WTC11 (cell line): ENCODE measurements around the gene AKT2. TPM values are rescaled to one million over a fixed set of nuclear protein-coding genes. Genes with fewer than 3 reads are reported as not detected.

Source experiments
- ATAC-seq: fragments of 200-7000 bp; cut with Tn5 transposase; 2 replicates; pipeline ENCODE4 v1.10.0; 2021; ENCODE audit warnings: mild to moderate bottlenecking, moderate library complexity
- CTCF ChIA-PET: fragments of 300-600 bp; sonication (Branson Sonifier 250); formaldehyde crosslinking; loops from one replicate; lab custom pipeline; 2021; ENCODE audit warnings: antibody characterized with exemption; lab: Charles Lee
- POLR2A ChIA-PET: fragments of 350-600 bp; sonication (Branson Sonifier 250); formaldehyde crosslinking; loops from one replicate; lab custom pipeline; 2021; ENCODE audit warnings: antibody characterized with exemption; lab: Charles Lee
- DNase-seq: peaks from one replicate; pipeline ENCODE4 v3.0.0; 2021; ENCODE audit warnings: low spot score
- H3K27ac Mint-ChIP-seq: 2 replicates; pipeline ENCODE4 v1.8.0; 2021; ENCODE audit warnings: mixed read lengths
- H3K27me3 Mint-ChIP-seq: 2 replicates; pipeline ENCODE4 v1.8.0; 2021; ENCODE audit warnings: low read depth, mild to moderate bottlenecking, moderate library complexity, mixed read lengths
- H3K36me3 Mint-ChIP-seq: 2 replicates; pipeline ENCODE4 v1.8.0; 2021; ENCODE audit warnings: mixed read lengths
- H3K4me1 Mint-ChIP-seq: 2 replicates; pipeline ENCODE4 v1.8.0; 2022; ENCODE audit warnings: mixed read lengths
- H3K4me3 Mint-ChIP-seq: 2 replicates; pipeline ENCODE4 v1.8.0; 2021; ENCODE audit warnings: mild to moderate bottlenecking, moderate library complexity, mixed read lengths
- H3K9me3 Mint-ChIP-seq: 2 replicates; pipeline ENCODE4 v1.8.0; 2021; ENCODE audit warnings: mixed read lengths
- ATF1 ChIP-seq: sonication (generic); formaldehyde crosslinking; IDR thresholded peaks from 2 replicates; pipeline ENCODE4 v1.8.1; 2023; ENCODE audit warnings: mild to moderate bottlenecking, moderate library complexity, missing genetic modification reagents
- ATF6 ChIP-seq: sonication (generic); formaldehyde crosslinking; IDR thresholded peaks from 2 replicates; pipeline ENCODE4 v1.8.1; 2023; ENCODE audit warnings: mild to moderate bottlenecking, missing genetic modification reagents
- CBFB ChIP-seq: sonication (generic); formaldehyde crosslinking; IDR thresholded peaks from 2 replicates; pipeline ENCODE4 v1.8.1; 2022; ENCODE audit warnings: mild to moderate bottlenecking, low read depth, missing genetic modification reagents
- CTCF ChIP-seq: fragments of 200-600 bp; IDR thresholded peaks from 2 replicates; pipeline ENCODE4 v1.8.0; 2022; ENCODE audit warnings: antibody characterized with exemption
- E2F4 ChIP-seq: sonication (generic); formaldehyde crosslinking; IDR thresholded peaks from 2 replicates; pipeline ENCODE4 v1.8.1; 2022; ENCODE audit warnings: low read depth, mild to moderate bottlenecking, moderate library complexity, missing genetic modification reagents, borderline replicate concordance
- EMX1 ChIP-seq: fragments of 250-450 bp; sonication (Bioruptor Pico); IDR thresholded peaks from 2 replicates; pipeline ENCODE4 v1.8.0; 2021; ENCODE audit warnings: mild to moderate bottlenecking
- ESRRA ChIP-seq: sonication (generic); formaldehyde crosslinking; IDR thresholded peaks from 2 replicates; pipeline ENCODE4 v1.8.1; 2022; ENCODE audit warnings: mild to moderate bottlenecking, missing genetic modification reagents, borderline replicate concordance
- GRHL2 ChIP-seq: fragments of 250-450 bp; sonication (Bioruptor Pico); IDR thresholded peaks from 2 replicates; pipeline ENCODE4 v1.8.0; 2022; ENCODE audit warnings: mild to moderate bottlenecking, moderate library complexity; ENCODE audit not compliant: insufficient replicate concordance, severe bottlenecking
- GTF2I ChIP-seq: fragments of 250-450 bp; sonication (Bioruptor Pico); conservative IDR thresholded peaks from 2 replicates; pipeline ENCODE4 v1.4.0; 2021; ENCODE audit warnings: mild to moderate bottlenecking
- HMGA2 ChIP-seq: fragments of 250-450 bp; sonication (Bioruptor Pico); IDR thresholded peaks from 2 replicates; pipeline ENCODE4 v1.4.0; 2021; ENCODE audit warnings: mild to moderate bottlenecking, moderate library complexity
- IRF2 ChIP-seq: sonication (generic); formaldehyde crosslinking; IDR thresholded peaks from 2 replicates; pipeline ENCODE4 v1.8.0; 2022; ENCODE audit warnings: low read depth, missing genetic modification reagents, borderline replicate concordance
- MLX ChIP-seq: sonication (generic); formaldehyde crosslinking; IDR thresholded peaks from 2 replicates; pipeline ENCODE4 v1.8.1; 2023; ENCODE audit warnings: mild to moderate bottlenecking, missing genetic modification reagents, moderate library complexity
- NR1H2 ChIP-seq: sonication (generic); formaldehyde crosslinking; IDR thresholded peaks from 2 replicates; pipeline ENCODE4 v1.9.0; 2021; ENCODE audit warnings: mild to moderate bottlenecking, moderate library complexity, missing genetic modification reagents
- NR2C2 ChIP-seq: sonication (generic); formaldehyde crosslinking; IDR thresholded peaks from 2 replicates; pipeline ENCODE4 v1.8.0; 2022; ENCODE audit warnings: mild to moderate bottlenecking, missing genetic modification reagents
- OVOL2 ChIP-seq: fragments of 250-450 bp; sonication (Bioruptor Pico); IDR thresholded peaks from 2 replicates; pipeline ENCODE4 v1.9.0; 2021; ENCODE audit warnings: mild to moderate bottlenecking, borderline replicate concordance
- USF1 ChIP-seq: sonication (generic); formaldehyde crosslinking; IDR thresholded peaks from 2 replicates; pipeline ENCODE4 v1.8.0; 2022; ENCODE audit warnings: mild to moderate bottlenecking, missing genetic modification reagents
- ZNF423 ChIP-seq: fragments of 250-450 bp; sonication (Bioruptor Pico); IDR thresholded peaks from 2 replicates; pipeline ENCODE4 v2.1.2; 2022; ENCODE audit warnings: mild to moderate bottlenecking, moderate library complexity
- ZNF512 ChIP-seq: sonication (generic); formaldehyde crosslinking; IDR thresholded peaks from 2 replicates; pipeline ENCODE4 v1.8.1; 2022; ENCODE audit warnings: missing genetic modification reagents, borderline replicate concordance
- total RNA-seq: library from RNA; stranded (reverse); gene quantifications from 3 replicates; pipeline ENCODE4 v1.2.3, GENCODE V29; 2021

AKT2 gene
- total RNA-seq, 1 experiment from 2014 or later, result 156 TPM

GRCh38 chr19:40269216-40269940 is 15.8 kb downstream of the AKT2 start (continued):
- no peak for TF ChIP-seq ATF6 (CRISPR knock-in tag)
- no peak for TF ChIP-seq MLX

GRCh38 chr19:40267601-40267997 is 17.5 kb downstream of the AKT2 start:
- CTCF ChIA-PET, result interaction anchor here (1.0 to 2.8 kb wide), 5 partner anchors 8 to 128 kb away, joined by 4 to 23 read pairs (median 5); partner anchors contain the start of gene TTC9B
- no peak for TF ChIP-seq EMX1
- TF ChIP-seq ZNF512 (CRISPR knock-in tag), result no peak
- no peak for TF ChIP-seq ZNF423
- TF ChIP-seq USF1, result no peak
- no peak for TF ChIP-seq OVOL2 (CRISPR knock-in tag)
- TF ChIP-seq GRHL2 (CRISPR knock-in tag), result no peak
- TF ChIP-seq E2F4, result no peak
- no peak for TF ChIP-seq NR2C2 (CRISPR knock-in tag)
- TF ChIP-seq ESRRA (CRISPR knock-in tag), result no peak
- TF ChIP-seq ATF1 (CRISPR knock-in tag), result no peak
- TF ChIP-seq IRF2 (CRISPR knock-in tag), result no peak
- peaks cover 10% of the 10 kb centered on the region; the same call in 1 of the 2 replicates for H3K36me3 Mint-ChIP-seq
- peak overlapping the region; percentile 94 for H3K27ac Mint-ChIP-seq
- DNase-seq, result no peak
- ATAC-seq, result no peak
- no peaks in the 10 kb centered on the region for H3K27me3 Mint-ChIP-seq
- no peak overlapping the region for H3K4me3 Mint-ChIP-seq
- POLR2A ChIA-PET, result interaction anchor here (0.6 kb wide), 1 partner anchor 9 kb away, joined by 3 read pairs; no protein-coding TSS in a partner anchor
- no peaks in the 10 kb centered on the region for H3K9me3 Mint-ChIP-seq
- H3K4me1 Mint-ChIP-seq, result peaks cover 22% of the 10 kb centered on the region

GRCh38 chr19:40266912-40267600 is 18.1 kb downstream of the AKT2 start:
- ATAC-seq (peak; percentile 45), DNase-seq (no peak)
- ChIA-PET CTCF (interaction anchor here (0.6 to 2.8 kb wide), 6 partner anchors 9 to 127 kb away, joined by 3 to 23 read pairs (median 4); partner anchors contain the start of gene TTC9B), POLR2A (interaction anchor here (0.5 to 0.6 kb wide), 3 partner anchors 9 to 146 kb away, joined by 3 to 6 read pairs (median 3); partner anchors contain the start of gene PRX)
- Mint-ChIP-seq H3K9me3 (no peaks in the 10 kb centered on the region), H3K36me3 (peaks cover 12% of the 10 kb centered on the region; the same call in 1 of the 2 replicates), H3K4me3 (no peak overlapping the region), H3K27me3 (no peaks in the 10 kb centered on the region), H3K27ac (peak overlapping the region; percentile 94), H3K4me1 (peaks cover 20% of the 10 kb centered on the region)
- TF ChIP-seq NR1H2 (CRISPR knock-in tag), result no peak
- TF ChIP-seq CBFB (CRISPR knock-in tag), result no peak
- no peak for TF ChIP-seq HMGA2 (CRISPR knock-in tag)
- no peak for TF ChIP-seq E2F4
- TF ChIP-seq ZNF512 (CRISPR knock-in tag), result no peak
- TF ChIP-seq GTF2I (CRISPR knock-in tag), result no peak
- no peak for TF ChIP-seq CTCF
